Measurements from ENCODE around the gene RANBP10. TPM values are rescaled to one million over a fixed set of nuclear protein-coding genes. Genes with fewer than 3 reads are reported as not detected.

Gene RANBP10
- total and polyA plus RNA-seq, 2 of the 13 experiments (the other 11 are each of a cell fraction or from before 2014, with no cell fraction given), result 9.2 to 22.7 TPM

- 0 out of 2 replicates have a peak, but pooled peaks have one; percentile 38 for TF ChIP-seq ZNF547 (CRISPR knock-in tag; IDR thresholded peaks at IDR 0.05)
- TF ChIP-seq SUZ12 (IDR thresholded peaks at IDR 0.05; ENCODE audit: low read depth, low read length), result no peak
- TF ChIP-seq ZNF441 (CRISPR knock-in tag; IDR thresholded peaks at IDR 0.05; ENCODE audit: borderline replicate concordance), result 0 out of 2 replicates have a peak, but pooled peaks have one; percentile 5
- no peak for TF ChIP-seq ZSCAN31 (CRISPR knock-in tag; IDR thresholded peaks at IDR 0.05; ENCODE audit: low read depth)
- no peak for TF ChIP-seq NFYC (CRISPR knock-in tag; IDR thresholded peaks at IDR 0.05)
- TF ChIP-seq BORCS8-MEF2B (CRISPR knock-in tag; IDR thresholded peaks at IDR 0.05), result no peak
- no peak; the same call in 1 of the 2 replicates for TF ChIP-seq ZNF230 (CRISPR knock-in tag; IDR thresholded peaks at IDR 0.05)
- no peak for TF ChIP-seq IRF2 (CRISPR knock-in tag; IDR thresholded peaks at IDR 0.05)
- no peak for TF ChIP-seq NFKB2 (CRISPR knock-in tag; IDR thresholded peaks at IDR 0.05; ENCODE audit: borderline replicate concordance)
- TF ChIP-seq ZNF720 (CRISPR knock-in tag; IDR thresholded peaks at IDR 0.05), result no peak
- no peak for TF ChIP-seq NONO (IDR thresholded peaks at IDR 0.05)
- no peak for TF ChIP-seq NONO (CRISPR knock-in tag; conservative IDR thresholded peaks at IDR 0.05)
- TF ChIP-seq ZBTB40 (IDR thresholded peaks at IDR 0.05), result no peak
- TF ChIP-seq ZBTB40 (CRISPR knock-in tag; IDR thresholded peaks at IDR 0.05), result no peak
- no peak for TF ChIP-seq RNF2 (conservative IDR thresholded peaks at IDR 0.05; ENCODE audit: low read depth)
- TF ChIP-seq SRF (IDR thresholded peaks at IDR 0.05; ENCODE audit: low read depth, low read length), result no peak
- TF ChIP-seq ZNF17 (CRISPR knock-in tag; IDR thresholded peaks at IDR 0.05), result no peak
- no peak; the same call in 1 of the 2 replicates for TF ChIP-seq KLF6 (CRISPR knock-in tag; IDR thresholded peaks at IDR 0.05)
- no peak; the same call in 1 of the 2 replicates for TF ChIP-seq ZNF746 (CRISPR knock-in tag; IDR thresholded peaks at IDR 0.05)
- no peak for TF ChIP-seq ZNF329 (CRISPR knock-in tag; IDR thresholded peaks at IDR 0.05; ENCODE audit: low read depth)
- TF ChIP-seq CREM (IDR thresholded peaks at IDR 0.05), result no peak
- TF ChIP-seq CREM (CRISPR knock-in tag; IDR thresholded peaks at IDR 0.05), result no peak
- TF ChIP-seq XBP1 (CRISPR knock-in tag; IDR thresholded peaks at IDR 0.05), result no peak
- TF ChIP-seq ZNF543 (CRISPR knock-in tag; IDR thresholded peaks at IDR 0.05), result no peak
Observed at GRCh38 chr16:67847064-67847861, 40.9 kb upstream of the RANBP10 start, which contains the start of gene CENPT (continued).

All from HepG2 (cell line).